ENCODE measurements around the gene OPN4.

Gene OPN4

GRCh38 chr10:86715156-86715795, 60.9 kb downstream of the OPN4 start:
- DNase-seq (ENCODE audit: low read depth) = no peak
- no peak overlapping the region for H3K4me3 ChIP-seq (ENCODE audit: control insufficient read depth, low read depth, low read length)
- TF ChIP-seq, protein P1, sequence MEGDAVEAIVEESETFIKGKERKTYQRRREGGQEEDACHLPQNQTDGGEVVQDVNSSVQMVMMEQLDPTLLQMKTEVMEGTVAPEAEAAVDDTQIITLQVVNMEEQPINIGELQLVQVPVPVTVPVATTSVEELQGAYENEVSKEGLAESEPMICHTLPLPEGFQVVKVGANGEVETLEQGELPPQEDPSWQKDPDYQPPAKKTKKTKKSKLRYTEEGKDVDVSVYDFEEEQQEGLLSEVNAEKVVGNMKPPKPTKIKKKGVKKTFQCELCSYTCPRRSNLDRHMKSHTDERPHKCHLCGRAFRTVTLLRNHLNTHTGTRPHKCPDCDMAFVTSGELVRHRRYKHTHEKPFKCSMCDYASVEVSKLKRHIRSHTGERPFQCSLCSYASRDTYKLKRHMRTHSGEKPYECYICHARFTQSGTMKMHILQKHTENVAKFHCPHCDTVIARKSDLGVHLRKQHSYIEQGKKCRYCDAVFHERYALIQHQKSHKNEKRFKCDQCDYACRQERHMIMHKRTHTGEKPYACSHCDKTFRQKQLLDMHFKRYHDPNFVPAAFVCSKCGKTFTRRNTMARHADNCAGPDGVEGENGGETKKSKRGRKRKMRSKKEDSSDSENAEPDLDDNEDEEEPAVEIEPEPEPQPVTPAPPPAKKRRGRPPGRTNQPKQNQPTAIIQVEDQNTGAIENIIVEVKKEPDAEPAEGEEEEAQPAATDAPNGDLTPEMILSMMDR (IDR thresholded peaks at IDR 0.05; ENCODE audit: control insufficient read depth, insufficient read depth, low read depth, low read length, missing control alignments) = no peak

GRCh38 chr10:86715836-86716235, 61.5 kb downstream of the OPN4 start:
- TF ChIP-seq, protein P1 (IDR thresholded peaks at IDR 0.05; ENCODE audit: control insufficient read depth, insufficient read depth, low read depth, low read length, missing control alignments) = no peak
- H3K4me3 ChIP-seq (ENCODE audit: control insufficient read depth, low read depth, low read length) = no peak overlapping the region

More at GRCh38 chr10:86715836-86716235, 61.5 kb downstream of the OPN4 start:
- no peak for DNase-seq (ENCODE audit: low read depth)

All from AG09309 (cell line).